HG03521 (cell line): ENCODE data around the gene IFT172.
"Not testable (repeated sequence)": the region's sequence is repeated elsewhere in the genome, so short reads cannot be mapped to it uniquely, and the experiment has no call there.

Experiments
- ATAC-seq: cut with Tn5 transposase; IDR thresholded peaks from one replicate; pipeline ENCODE4 v1.9.1; 2021; ENCODE audit warnings: mild to moderate bottlenecking, moderate library complexity; ENCODE audit not compliant: unreplicated experiment

Gene IFT172

GRCh38 chr2:27428213-27428977 is 61.1 kb downstream of the IFT172 start, which contains the start of gene NRBP1:
Gene NRBP1 (plus strand): TSS chr2:27428631. CDS start chr2:27433274, 4,643 bp downstream.
- ATAC-seq: peak; percentile 87

- no peak for ATAC-seq
These were observed 61.7 kb downstream of the IFT172 start for GRCh38 chr2:27427863-27428212.

DNA sequence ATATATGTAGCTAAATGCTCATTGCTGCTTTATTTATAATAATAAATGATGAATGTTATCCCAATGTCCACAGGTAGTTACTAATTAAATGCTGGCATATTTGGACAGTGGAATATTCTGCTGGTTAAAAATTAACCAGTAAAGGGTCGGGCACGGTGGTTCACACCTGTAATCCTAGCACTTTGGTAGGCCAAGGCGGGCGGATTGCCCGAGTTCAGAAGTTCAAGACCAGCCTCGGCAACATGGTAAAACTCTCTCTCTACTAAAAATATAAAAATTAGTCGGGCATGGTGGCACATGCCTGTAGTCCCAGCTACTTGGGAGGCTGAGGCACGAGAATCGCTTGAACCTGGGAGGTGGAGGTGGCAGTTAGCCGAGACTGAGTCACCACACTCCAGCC is 64.5 kb downstream of the IFT172 start:
- ATAC-seq: not testable (repeated sequence)

- no peak for ATAC-seq
These were observed 66.6 kb downstream of the IFT172 start for GRCh38 chr2:27422958-27423357.

DNA sequence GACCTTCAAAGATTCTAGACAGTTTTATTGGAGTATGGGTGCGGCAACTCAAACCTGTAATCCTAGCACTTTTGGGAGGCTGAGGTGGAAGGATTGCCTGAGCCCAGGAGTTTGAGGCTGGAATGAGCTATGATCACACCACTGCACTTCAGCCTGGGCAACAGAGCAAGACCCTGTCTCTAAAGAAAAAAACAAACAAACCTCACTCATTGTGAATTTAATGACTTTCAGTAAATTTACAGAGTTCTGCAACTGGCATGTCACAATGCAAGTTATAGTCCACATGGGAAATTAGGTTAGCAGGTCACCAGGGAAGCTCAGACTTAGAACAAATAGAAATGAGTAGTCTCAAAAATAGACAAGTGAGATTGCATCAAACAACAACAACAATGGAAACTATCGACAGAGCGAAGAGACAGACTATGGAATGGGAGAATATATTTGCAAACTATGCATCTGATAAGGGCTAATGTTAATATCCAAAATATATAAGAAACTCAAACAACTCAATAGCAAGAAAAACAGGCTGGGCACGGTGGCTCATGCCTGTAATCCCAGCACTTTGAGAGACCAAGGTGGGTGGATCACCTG is 67.8 kb downstream of the IFT172 start:
- ATAC-seq: no peak

DNA sequence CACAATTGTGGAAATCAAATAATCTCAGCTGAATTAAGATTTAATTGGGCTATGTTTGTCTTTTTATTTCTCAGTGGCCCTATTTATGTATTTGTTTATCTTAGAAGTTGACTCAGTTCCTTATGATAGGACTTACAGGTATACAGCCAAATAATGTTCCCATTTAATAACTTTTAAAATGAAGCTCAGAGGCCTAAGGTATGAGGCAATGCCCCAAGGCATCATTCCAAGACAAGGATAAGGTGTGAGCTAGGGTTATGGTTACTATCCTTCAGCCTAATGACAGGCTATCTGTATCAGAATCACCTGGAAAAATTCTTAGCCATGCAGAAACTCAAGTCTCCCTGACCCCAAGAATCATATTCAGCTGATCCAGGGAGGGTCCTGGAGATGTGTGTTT is 68.5 kb downstream of the IFT172 start:
- ATAC-seq: no peak

- ATAC-seq: no peak
These were observed 73.4 kb downstream of the IFT172 start for GRCh38 chr2:27416151-27416550.

DNA sequence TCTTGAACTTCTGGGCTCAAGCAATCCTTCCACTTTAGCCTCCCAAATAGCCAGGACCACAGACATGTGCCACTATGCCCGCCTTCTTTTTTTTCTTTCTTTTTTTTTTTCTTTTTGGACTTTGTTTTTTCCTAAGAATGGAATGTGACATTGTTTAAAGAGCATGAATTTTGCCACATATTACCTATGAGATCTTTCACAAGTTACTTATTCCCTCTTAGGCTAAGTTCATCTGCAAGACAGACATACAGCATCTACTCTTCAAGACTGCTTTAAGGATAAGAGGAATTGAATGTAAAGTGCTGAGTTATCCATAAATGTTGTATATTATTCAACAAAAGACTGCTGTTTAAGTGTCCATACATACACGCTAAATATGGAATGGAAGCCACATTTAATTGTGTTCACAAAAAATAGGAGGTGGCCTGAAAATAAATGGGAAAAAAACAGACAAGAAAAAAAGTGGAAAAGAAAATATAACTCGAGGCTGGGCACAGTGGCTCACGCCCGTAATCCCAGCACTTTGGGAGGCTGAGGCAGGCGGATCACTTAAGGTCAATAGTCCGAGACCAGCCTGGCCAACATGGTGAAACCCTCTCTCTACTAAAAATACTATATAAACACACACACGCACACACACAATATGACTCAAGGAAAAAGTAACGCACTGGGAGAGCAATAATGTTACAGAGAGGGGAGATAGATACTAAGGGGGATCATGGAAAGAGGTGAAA is 77.0 kb downstream of the IFT172 start:
- ATAC-seq: no peak

DNA sequence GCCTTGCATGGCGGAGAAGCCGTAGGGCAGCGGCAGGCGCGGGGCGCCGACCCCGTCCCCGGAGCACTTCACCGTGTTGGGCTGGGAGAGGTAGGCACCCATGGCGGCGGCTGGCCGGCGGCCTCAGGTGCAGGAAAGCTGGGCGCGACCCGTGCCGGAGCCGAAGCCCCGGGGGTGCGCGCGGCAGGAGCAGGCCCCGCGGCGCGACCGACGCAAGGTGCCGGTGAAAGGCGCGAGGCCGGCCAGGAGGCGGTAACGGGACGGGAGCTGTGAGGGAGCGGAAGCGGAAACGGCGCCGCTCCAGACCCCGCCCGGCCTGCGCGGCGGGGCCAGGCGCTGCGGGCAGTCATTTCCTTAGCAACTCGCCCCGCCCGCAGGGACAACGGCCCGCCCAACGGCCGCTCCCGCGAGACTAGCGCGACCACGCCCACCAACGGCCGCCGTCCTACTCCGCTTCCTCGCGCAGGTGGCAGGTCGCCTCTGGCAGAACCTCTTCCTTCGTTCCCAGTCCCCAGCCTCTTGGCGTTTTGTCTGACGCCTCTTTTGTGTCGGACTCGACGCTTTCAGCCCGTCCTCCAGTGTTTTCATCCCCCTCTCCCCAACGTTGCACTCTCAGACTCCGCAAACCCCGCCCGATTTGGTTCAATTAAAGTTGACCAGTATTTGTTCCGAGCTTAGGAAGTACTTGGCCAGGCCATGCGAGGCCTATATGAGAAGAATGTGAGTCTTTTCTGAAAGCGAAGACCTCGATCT is 80.0 kb downstream of the IFT172 start, which contains the start of gene PPM1G:
Gene PPM1G (minus strand): TSS at position 271 of the 753 bp plus-strand sequence. CDS start 169 bp downstream, at position 102.
- ATAC-seq: peak; percentile 91

GRCh38 chr2:27408601-27409320 is 80.8 kb downstream of the IFT172 start:
- peak; percentile 22 for ATAC-seq

DNA sequence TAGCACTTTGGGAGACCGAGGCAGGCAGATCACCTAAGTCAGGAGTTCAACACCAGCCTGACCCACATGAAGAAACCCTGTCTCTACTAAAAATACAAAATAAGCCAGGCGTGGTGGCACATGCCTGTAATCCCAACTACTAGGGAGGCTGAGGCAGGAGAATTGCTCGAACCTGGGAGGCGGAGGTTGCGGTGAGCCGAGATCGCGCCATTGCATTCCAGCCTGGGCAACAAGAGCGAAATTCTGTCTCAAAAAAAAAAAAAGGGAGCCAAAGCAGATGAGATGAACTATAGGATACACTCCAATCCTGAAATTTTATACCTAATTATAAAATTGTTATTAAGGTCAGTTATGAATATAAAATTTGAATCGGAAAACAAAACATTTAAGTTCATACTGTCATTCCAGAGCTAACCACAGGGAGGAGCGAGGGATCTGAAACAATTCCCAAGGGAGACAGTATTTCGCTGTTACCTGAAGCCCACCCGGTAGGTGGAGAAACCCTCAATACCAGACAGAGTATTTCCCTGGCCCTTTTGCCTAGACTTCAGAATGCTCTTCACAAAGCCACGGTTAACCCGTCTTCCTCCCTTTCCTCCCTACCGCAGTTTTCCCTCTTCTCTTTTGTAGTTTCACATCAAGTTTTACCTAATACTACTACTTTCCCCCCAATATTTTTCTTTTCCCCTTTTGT is 81.6 kb downstream of the IFT172 start:
- no peak for ATAC-seq

DNA sequence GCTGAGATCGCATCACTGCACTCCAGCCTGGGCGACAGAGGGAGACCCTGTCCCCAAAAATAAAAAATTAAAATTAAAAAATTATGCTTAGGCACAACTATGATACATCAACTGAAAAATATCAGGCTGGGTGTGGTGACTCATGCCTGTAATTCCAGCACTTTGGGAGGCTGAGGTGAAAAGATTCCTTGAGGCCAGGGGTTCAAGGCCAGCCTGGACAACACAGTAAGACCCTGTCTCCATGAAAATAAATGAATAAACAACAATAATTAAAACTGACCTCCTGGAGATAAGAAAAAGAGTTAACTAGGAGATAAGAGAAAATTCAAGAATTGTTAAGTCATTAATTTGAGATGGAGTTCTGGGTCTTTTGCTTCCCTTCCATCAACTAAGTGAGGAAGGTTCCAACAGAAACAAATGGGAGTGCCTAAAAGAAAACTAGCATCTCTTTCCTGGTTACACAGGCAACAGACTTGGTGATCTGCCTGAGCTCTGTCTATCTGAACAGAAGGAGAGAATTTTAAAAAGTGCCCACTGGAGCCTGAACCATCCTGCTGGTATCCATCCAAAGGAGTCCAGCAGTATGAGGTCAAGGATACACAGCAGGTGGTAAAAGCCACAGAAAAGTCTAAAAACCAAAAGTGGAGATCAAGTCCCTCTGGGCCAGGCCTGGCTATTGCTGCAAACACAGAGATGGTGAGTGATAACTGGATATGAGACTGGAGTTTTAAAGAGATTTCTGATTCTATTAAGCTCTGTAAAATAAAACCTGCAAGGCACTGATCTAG is 89.0 kb downstream of the IFT172 start:
- no peak for ATAC-seq

- ATAC-seq: no peak
These were observed 90.6 kb downstream of the IFT172 start for GRCh38 chr2:27398962-27399361.
